PC-9 (cell line): ENCODE results near the gene RBM15. TPM values are rescaled to one million over a fixed set of nuclear protein-coding genes. Genes with fewer than 3 reads are reported as not detected.

ENCODE experiments used
- BruUV-seq: library from RNA; stranded (reverse); fragments of 400-500 nt; replicated peaks from 2 replicates; lab custom pipeline; 2021; lab: Mats Ljungman, UMichigan
- CTCF ChIA-PET: fragments of 300-600 bp; sonication (Branson Sonifier 250); formaldehyde crosslinking; loops from one replicate; lab custom pipeline; 2022; ENCODE audit warnings: antibody characterized with exemption; lab: Charles Lee
- POLR2A ChIA-PET: fragments of 300-600 bp; sonication (Branson Sonifier 250); formaldehyde crosslinking; loops from one replicate; lab custom pipeline; 2022; ENCODE audit warnings: antibody characterized with exemption; ENCODE audit not compliant: unreplicated experiment; lab: Charles Lee
- DNase-seq, 2 experiments: peaks; one replicate each; pipeline versions ENCODE4 v3.0.0 to v3.0.0-alpha.2; 2015 to 2022; ENCODE audit warnings: mixed read lengths in 1 of 2
- H2AFZ ChIP-seq: fragments of 200-600 bp; sonication (generic); 2 replicates; pipeline ENCODE4 v1.8.1; 2017; ENCODE audit warnings: antibody characterized with exemption
- H3F3A ChIP-seq: fragments of 200-600 bp; sonication (generic); 2 replicates; pipeline ENCODE4 v1.8.1; 2017; ENCODE audit warnings: antibody characterized with exemption, mild to moderate bottlenecking, low read depth; ENCODE audit not compliant: insufficient read depth
- H3K27ac ChIP-seq: fragments of 200-600 bp; sonication (generic); 2 replicates; pipeline ENCODE4 v1.6.1; 2016; ENCODE audit warnings: mixed run types
- H3K27me3 ChIP-seq: fragments of 200-600 bp; sonication (generic); 2 replicates; pipeline ENCODE4 v1.6.1; 2016; ENCODE audit warnings: low read depth, mixed run types; ENCODE audit not compliant: insufficient read depth
- H3K36me3 ChIP-seq: fragments of 200-600 bp; sonication (generic); 2 replicates; pipeline ENCODE4 v1.6.1; 2016; ENCODE audit warnings: low read depth, mixed run types
- H3K4me1 ChIP-seq: fragments of 200-600 bp; sonication (generic); replicated peaks from 2 replicates; pipeline ENCODE4 v1.6.1; 2016; ENCODE audit warnings: mixed run types; ENCODE audit not compliant: insufficient read depth
- H3K4me2 ChIP-seq: fragments of 200-600 bp; sonication (generic); 2 replicates; pipeline ENCODE4 v1.6.1; 2017; ENCODE audit warnings: mixed run types
- H3K4me3 ChIP-seq: fragments of 200-600 bp; sonication (generic); 2 replicates; pipeline ENCODE4 v1.6.1; 2016; ENCODE audit warnings: mixed run types
- H3K79me2 ChIP-seq: fragments of 200-600 bp; sonication (generic); 2 replicates; pipeline ENCODE4 v1.6.1; 2017; ENCODE audit warnings: low read depth, mixed run types
- H3K9me2 ChIP-seq: fragments of 200-600 bp; sonication (generic); 2 replicates; pipeline ENCODE4 v1.8.1; 2017; ENCODE audit warnings: mild to moderate bottlenecking; ENCODE audit not compliant: insufficient read depth
- H3K9me3 ChIP-seq: fragments of 200-600 bp; sonication (generic); 2 replicates; pipeline ENCODE4 v1.8.1; 2016; ENCODE audit warnings: low read depth; ENCODE audit not compliant: insufficient read depth
- H4K20me1 ChIP-seq: fragments of 200-600 bp; sonication (generic); 2 replicates; pipeline ENCODE4 v1.8.1; 2017; ENCODE audit not compliant: insufficient read depth
- CTCF ChIP-seq: fragments of 200-600 bp; sonication (generic); conservative IDR thresholded peaks from 2 replicates; pipeline ENCODE4 v1.6.1; 2017; ENCODE audit warnings: mixed run types, antibody characterized with exemption, mild to moderate bottlenecking, moderate library complexity
- EZH2 ChIP-seq: fragments of 200-600 bp; sonication (generic); IDR thresholded peaks from 2 replicates; pipeline ENCODE4 v1.8.0; 2017; ENCODE audit warnings: antibody characterized with exemption, low read depth
- intact Hi-C: fragments of 100-400 bp; cut with micrococcal nuclease; formaldehyde crosslinking; loops from one replicate; pipeline ENCODE4 v1.10.0; 2022; ENCODE audit not compliant: unreplicated experiment
- total RNA-seq: library from RNA; stranded (reverse); gene quantifications from 2 replicates; pipeline ENCODE4 v1.2.3, GENCODE V29; 2021

Gene RBM15
- total RNA-seq, 1 experiment from 2014 or later, result 43.1 TPM

- no peaks in the 10 kb centered on the region; the same call in 1 of the 2 replicates for H3K9me3 ChIP-seq
- H3K79me2 ChIP-seq, result no peaks in the 10 kb centered on the region
- DNase-seq, result no peak
- 0 out of 2 replicates have a peak, but pooled peaks cover 9% of the 10 kb centered on the region for H3K36me3 ChIP-seq
- H2AFZ ChIP-seq, result no peak overlapping the region
- TF ChIP-seq EZH2, result no peak
- no peak for TF ChIP-seq CTCF
- H3K9me2 ChIP-seq, result no peaks in the 10 kb centered on the region
- CTCF ChIA-PET, result interaction anchor here (0.7 to 1.1 kb wide), 2 partner anchors 46 to 199 kb away, joined by 3 read pairs; no protein-coding TSS in a partner anchor
- peaks cover 47% of the 10 kb centered on the region for H3F3A ChIP-seq
- H3K27me3 ChIP-seq, result no peaks in the 10 kb centered on the region
- intact Hi-C loops, result no loop called here
- no peak overlapping the region for H3K4me3 ChIP-seq
- peak overlapping the region; percentile 84; the same call in 1 of the 2 replicates for H3K4me2 ChIP-seq
- peak overlapping the region; percentile 79 for H3K27ac ChIP-seq
- no TSS peak for BruUV-seq
- H3K4me1 ChIP-seq, result peaks cover 46% of the 10 kb centered on the region
- no peaks in the 10 kb centered on the region for H4K20me1 ChIP-seq
- POLR2A ChIA-PET, result no interaction called here
Measured at GRCh38 chr1:110384581-110385321, 45.6 kb downstream of the RBM15 start.

GRCh38 chr1:110385369-110385768, 46.2 kb downstream of the RBM15 start:
- Histone ChIP-seq H3K4me2 (no peak overlapping the region), H2AFZ (no peak overlapping the region), H3K27ac (no peak overlapping the region), H3K9me3 (no peaks in the 10 kb centered on the region; the same call in 1 of the 2 replicates), H3K9me2 (no peaks in the 10 kb centered on the region), H3K4me3 (no peak overlapping the region), H3F3A (peaks cover 47% of the 10 kb centered on the region), H3K36me3 (0 out of 2 replicates have a peak, but pooled peaks cover 9% of the 10 kb centered on the region), H3K79me2 (no peaks in the 10 kb centered on the region), H4K20me1 (no peaks in the 10 kb centered on the region), H3K4me1 (peaks cover 40% of the 10 kb centered on the region), H3K27me3 (no peaks in the 10 kb centered on the region)
- TF ChIP-seq EZH2 (no peak), CTCF (no peak)
- no TSS peak for BruUV-seq
- DNase-seq, result no peak
- CTCF ChIA-PET, result interaction anchor here (0.7 to 1.1 kb wide), 2 partner anchors 47 to 199 kb away, joined by 3 read pairs; no protein-coding TSS in a partner anchor
- POLR2A ChIA-PET, result no interaction called here
- intact Hi-C loops, result no loop called here

GRCh38 chr1:110387048-110387754, 48.0 kb downstream of the RBM15 start:
- Histone ChIP-seq H3K9me3 (no peaks in the 10 kb centered on the region; the same call in 1 of the 2 replicates), H3K27ac (no peak overlapping the region), H3K9me2 (no peaks in the 10 kb centered on the region), H3F3A (peaks cover 39% of the 10 kb centered on the region), H3K4me3 (no peak overlapping the region), H3K4me2 (no peak overlapping the region), H2AFZ (no peak overlapping the region), H3K79me2 (no peaks in the 10 kb centered on the region), H3K27me3 (no peaks in the 10 kb centered on the region), H3K36me3 (0 out of 2 replicates have a peak, but pooled peaks cover 5% of the 10 kb centered on the region), H4K20me1 (no peaks in the 10 kb centered on the region), H3K4me1 (peaks cover 22% of the 10 kb centered on the region)
- CTCF ChIA-PET, result no interaction called here
- no TSS peak for BruUV-seq
- intact Hi-C loops, result no loop called here
- POLR2A ChIA-PET, result no interaction called here
- TF ChIP-seq CTCF (no peak), EZH2 (no peak)
- DNase-seq, result no peak
